K562 treated with DMSO at 1 percent for 4 hours (cell line): ENCODE measurements around the gene KRT2. TPM values are rescaled to one million over a fixed set of nuclear protein-coding genes. Genes with fewer than 3 reads are reported as not detected.

Experiments used
- total RNA-seq: library from RNA; unstranded; fragments of 300-600 nt; gene quantifications from 2 replicates; pipeline ENCODE4 v1.2.3, GENCODE V29; 2022; ENCODE audit not compliant: insufficient read depth

The KRT2 gene
- 0.84 TPM in 1 of 2 replicates, not detected in the other for total RNA-seq

GRCh38 chr12:52651726-52652261 lies at the start of gene KRT2:
Gene KRT2, minus strand, starts transcription at chr12:52652211. Its CDS starts 69 bp downstream, at chr12:52652142.

GRCh38 chr12:52680363-52680762 lies 28.4 kb upstream of the KRT2 start, which contains the start of gene KRT1:
Gene KRT1, minus strand, starts transcription at chr12:52680407. Its CDS starts 59 bp downstream, at chr12:52680348.

DNA sequence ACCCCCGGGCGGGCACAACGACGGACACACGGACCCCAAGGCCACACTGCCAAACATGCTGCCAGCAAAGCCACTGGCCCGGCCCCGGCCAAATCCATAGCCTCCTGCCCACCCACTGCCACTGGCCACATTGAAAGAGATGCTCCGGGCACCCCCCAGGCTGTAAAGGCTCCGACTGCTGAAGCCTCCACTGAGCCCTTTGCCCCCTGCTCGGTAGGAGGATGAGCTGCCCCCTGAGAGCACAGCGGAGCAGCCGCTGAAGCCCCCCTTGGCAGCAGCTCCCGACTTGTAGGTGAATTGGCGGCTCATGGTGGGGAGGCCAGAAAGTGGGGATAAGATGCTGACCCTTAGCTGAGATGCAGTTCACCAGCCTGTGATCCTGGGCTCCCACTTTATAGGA lies 33.8 kb downstream of the KRT2 start, which contains the start of gene KRT73:
KRT73 (minus strand) TSS at position 344 of the 400 bp plus-strand sequence; CDS start at position 309, 35 bp downstream.

DNA sequence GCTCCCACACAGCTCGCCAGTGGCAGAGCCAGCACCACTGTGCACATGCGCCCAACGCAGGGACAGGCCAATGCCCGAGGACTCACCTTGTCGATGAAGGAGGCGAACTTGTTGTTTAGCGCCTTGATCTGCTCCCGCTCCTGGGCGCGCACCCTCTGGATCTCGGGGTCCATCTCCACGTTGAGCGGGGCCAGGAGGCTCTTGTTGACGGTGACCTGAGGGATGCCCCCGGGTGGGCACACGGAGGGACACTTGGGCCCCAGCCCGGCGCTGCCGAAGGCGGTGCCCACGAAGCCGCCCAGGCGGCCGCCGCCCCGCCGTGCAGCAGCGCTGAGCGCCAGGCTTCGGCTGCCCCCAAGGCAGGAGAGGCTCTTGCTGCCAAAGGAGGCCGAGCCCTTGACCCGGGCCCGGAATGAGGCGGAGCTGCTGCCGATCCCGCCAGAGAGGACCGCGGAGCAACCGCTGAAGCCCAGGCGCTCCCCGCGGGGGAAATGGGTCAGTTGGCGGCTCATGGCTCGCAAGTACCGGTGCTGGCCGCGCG lies 51.0 kb downstream of the KRT2 start, which contains the start of gene KRT72:
KRT72 (minus strand) TSS at position 523 of the 541 bp plus-strand sequence; CDS start at position 512, 11 bp downstream.

Other genes with a start within 250 kb of the KRT2 start
- gene KRT82, start 245.9 kb downstream of the KRT2 start, total RNA-seq: not detected in 2 replicates
- gene KRT75, start 217.8 kb downstream of the KRT2 start, total RNA-seq: not detected in 2 replicates
- gene KRT6B, start 200.1 kb downstream of the KRT2 start, total RNA-seq: not detected in 2 replicates
- not detected in 2 replicates for gene KRT6C, start 178.4 kb downstream of the KRT2 start, total RNA-seq
- not detected in 2 replicates for gene KRT6A, start 159.0 kb downstream of the KRT2 start, total RNA-seq
- not detected in 2 replicates for gene KRT5, start 131.8 kb downstream of the KRT2 start, total RNA-seq
- gene KRT71, start 99.1 kb downstream of the KRT2 start, total RNA-seq: not detected in 2 replicates
- not detected in 2 replicates for gene KRT74, start 78.4 kb downstream of the KRT2 start, total RNA-seq
- 0.35 TPM in 1 of 2 replicates, not detected in the other for gene KRT72, start 50.7 kb downstream of the KRT2 start, total RNA-seq
- gene KRT73, start 33.7 kb downstream of the KRT2 start, total RNA-seq: not detected in 2 replicates
- not detected in 2 replicates for gene KRT1, start 28.2 kb upstream of the KRT2 start, total RNA-seq
- not detected in 2 replicates for gene KRT77, start 51.3 kb upstream of the KRT2 start, total RNA-seq
- not detected in 2 replicates for gene KRT76, start 125.1 kb upstream of the KRT2 start, total RNA-seq
- gene KRT3, start 143.9 kb upstream of the KRT2 start, total RNA-seq: not detected in 2 replicates
- not detected in 2 replicates for gene KRT4, start 161.9 kb upstream of the KRT2 start, total RNA-seq
- gene KRT79, start 182.1 kb upstream of the KRT2 start, total RNA-seq: not detected in 2 replicates
- gene KRT78, start 196.8 kb upstream of the KRT2 start, total RNA-seq: not detected in 2 replicates